ENCODE data around the gene FAM107B. TPM values are rescaled to one million over a fixed set of nuclear protein-coding genes. Genes with fewer than 3 reads are reported as not detected.

Gene FAM107B
- total RNA-seq, 1 donor from 2014 or later: 50.9 TPM

- peak overlapping the region; percentile 24 for H3K27ac Mint-ChIP-seq
- DNase-seq (ENCODE audit: extremely low spot score, unreplicated experiment): no peak
- H3K4me1 Mint-ChIP-seq (ENCODE audit: unreplicated experiment): peaks cover 35% of the 10 kb centered on the region
These were observed 191.4 kb downstream of the FAM107B start for GRCh38 chr10:14583252-14583651.

GRCh38 chr10:14581553-14582321 lies 193.0 kb downstream of the FAM107B start:
- peaks cover 24% of the 10 kb centered on the region for H3K36me3 Mint-ChIP-seq
- no peak overlapping the region for H3K27ac Mint-ChIP-seq
- H3K27me3 Mint-ChIP-seq: no peaks in the 10 kb centered on the region
- peaks cover 4% of the 10 kb centered on the region for H3K9me3 Mint-ChIP-seq
- H3K4me3 Mint-ChIP-seq: peak overlapping the region; percentile 34
- H3K4me1 Mint-ChIP-seq (ENCODE audit: unreplicated experiment): peaks cover 39% of the 10 kb centered on the region
- no peak for TF ChIP-seq CTCF (conservative IDR thresholded peaks at IDR 0.05)
- DNase-seq (ENCODE audit: extremely low spot score, unreplicated experiment): no peak

More at GRCh38 chr10:14583252-14583651, 191.4 kb downstream of the FAM107B start:
- Mint-ChIP-seq H3K4me3 (peak overlapping the region; percentile 35), H3K36me3 (peaks cover 28% of the 10 kb centered on the region), H3K9me3 (peaks cover 4% of the 10 kb centered on the region), H3K27me3 (no peaks in the 10 kb centered on the region)
- TF ChIP-seq CTCF (conservative IDR thresholded peaks at IDR 0.05): no peak

- no peak for TF ChIP-seq CTCF (conservative IDR thresholded peaks at IDR 0.05)
- DNase-seq (ENCODE audit: extremely low spot score, unreplicated experiment): no peak
- Mint-ChIP-seq H3K4me3 (no peak overlapping the region), H3K27me3 (no peaks in the 10 kb centered on the region), H3K4me1 (ENCODE audit: unreplicated experiment) (peaks cover 39% of the 10 kb centered on the region), H3K36me3 (peaks cover 26% of the 10 kb centered on the region), H3K27ac (peak overlapping the region; percentile 24), H3K9me3 (peaks cover 4% of the 10 kb centered on the region)
These were observed 193.9 kb downstream of the FAM107B start for GRCh38 chr10:14580671-14581332.

GRCh38 chr10:14579405-14579804 lies 195.3 kb downstream of the FAM107B start:
- peaks cover 31% of the 10 kb centered on the region for H3K36me3 Mint-ChIP-seq
- no peak overlapping the region for H3K4me3 Mint-ChIP-seq
- H3K27ac Mint-ChIP-seq: peak overlapping the region; percentile 79
- no peaks in the 10 kb centered on the region for H3K27me3 Mint-ChIP-seq
- H3K4me1 Mint-ChIP-seq (ENCODE audit: unreplicated experiment): peaks cover 37% of the 10 kb centered on the region
- H3K9me3 Mint-ChIP-seq: peaks cover 4% of the 10 kb centered on the region
- TF ChIP-seq CTCF (conservative IDR thresholded peaks at IDR 0.05): no peak
- no peak for DNase-seq (ENCODE audit: extremely low spot score, unreplicated experiment)

- Mint-ChIP-seq H3K4me1 (ENCODE audit: unreplicated experiment) (peaks cover 33% of the 10 kb centered on the region), H3K9me3 (peaks cover 4% of the 10 kb centered on the region), H3K4me3 (peak overlapping the region; percentile 61), H3K27me3 (no peaks in the 10 kb centered on the region), H3K27ac (peak overlapping the region; percentile 79), H3K36me3 (peaks cover 28% of the 10 kb centered on the region)
- DNase-seq (ENCODE audit: extremely low spot score, unreplicated experiment): no peak
- TF ChIP-seq CTCF (conservative IDR thresholded peaks at IDR 0.05): no peak
These were observed 196.4 kb downstream of the FAM107B start for GRCh38 chr10:14578060-14578952.

Measured in type B pancreatic cell (in vitro differentiated cells).